D721Med (cell line): ENCODE results near the gene NEB.

Source experiments
- DNase-seq: peaks from one replicate; pipeline ENCODE4 v3.0.0; 2011; ENCODE audit warnings: low spot score; ENCODE audit not compliant: insufficient read length
- FAIRE-seq: peaks from 2 replicates; lab custom pipeline; 2011; peaks lifted over from hg19 to GRCh38; lab: Jason Lieb, UNC
- TF ChIP-seq, protein P1 (sequence below): IDR thresholded peaks from 2 replicates; pipeline ENCODE4 v1.5.1; 2012; ENCODE audit warnings: mild to moderate bottlenecking, control low read depth; ENCODE audit not compliant: insufficient read depth; ENCODE audit errors: missing control alignments

Gene NEB

GRCh38 chr2:151624271-151624670 is 110.0 kb downstream of the NEB start:
- no peak for DNase-seq
- peak; percentile 87 for FAIRE-seq
- TF ChIP-seq, protein P1, sequence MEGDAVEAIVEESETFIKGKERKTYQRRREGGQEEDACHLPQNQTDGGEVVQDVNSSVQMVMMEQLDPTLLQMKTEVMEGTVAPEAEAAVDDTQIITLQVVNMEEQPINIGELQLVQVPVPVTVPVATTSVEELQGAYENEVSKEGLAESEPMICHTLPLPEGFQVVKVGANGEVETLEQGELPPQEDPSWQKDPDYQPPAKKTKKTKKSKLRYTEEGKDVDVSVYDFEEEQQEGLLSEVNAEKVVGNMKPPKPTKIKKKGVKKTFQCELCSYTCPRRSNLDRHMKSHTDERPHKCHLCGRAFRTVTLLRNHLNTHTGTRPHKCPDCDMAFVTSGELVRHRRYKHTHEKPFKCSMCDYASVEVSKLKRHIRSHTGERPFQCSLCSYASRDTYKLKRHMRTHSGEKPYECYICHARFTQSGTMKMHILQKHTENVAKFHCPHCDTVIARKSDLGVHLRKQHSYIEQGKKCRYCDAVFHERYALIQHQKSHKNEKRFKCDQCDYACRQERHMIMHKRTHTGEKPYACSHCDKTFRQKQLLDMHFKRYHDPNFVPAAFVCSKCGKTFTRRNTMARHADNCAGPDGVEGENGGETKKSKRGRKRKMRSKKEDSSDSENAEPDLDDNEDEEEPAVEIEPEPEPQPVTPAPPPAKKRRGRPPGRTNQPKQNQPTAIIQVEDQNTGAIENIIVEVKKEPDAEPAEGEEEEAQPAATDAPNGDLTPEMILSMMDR, result no peak

DNA sequence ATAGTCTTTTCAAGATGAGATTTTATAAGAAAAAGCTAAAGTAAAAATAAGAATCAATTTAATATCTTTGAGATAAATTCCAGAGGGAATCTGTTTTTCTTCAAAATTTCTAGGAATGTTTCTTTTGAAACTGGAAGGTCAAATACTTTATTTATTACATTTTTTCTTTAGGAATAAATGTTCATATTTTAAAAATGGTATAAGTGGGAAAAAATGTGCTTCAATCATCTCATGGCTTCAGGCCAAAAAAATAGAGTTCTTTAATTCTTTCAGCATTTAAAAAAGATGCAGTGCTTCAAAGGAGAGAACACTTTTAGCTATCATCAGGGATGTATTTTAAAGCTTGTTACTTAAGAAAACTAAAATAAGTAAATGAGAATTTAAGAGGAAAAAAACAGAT is 110.6 kb downstream of the NEB start:
- FAIRE-seq (no peak), DNase-seq (no peak)
- TF ChIP-seq, protein P1, result no peak

DNA sequence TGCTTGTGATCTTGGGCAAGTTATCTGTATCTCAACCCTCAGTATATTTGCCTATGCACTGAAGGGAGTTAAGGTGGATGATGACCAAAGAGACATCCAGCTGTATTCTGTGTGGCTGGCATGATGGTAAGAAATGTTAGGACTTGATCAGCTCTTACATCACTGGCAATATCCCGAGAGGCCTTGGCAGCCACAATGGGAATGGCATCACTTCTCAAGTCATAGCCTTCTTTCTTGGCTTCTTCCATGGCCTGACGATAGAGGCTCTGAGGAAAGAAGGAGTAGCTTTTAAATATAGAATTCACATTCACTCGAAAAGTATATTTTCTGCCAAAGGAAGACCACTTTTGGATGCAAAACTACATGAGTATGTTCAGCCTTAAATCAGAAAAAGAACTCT is 113.5 kb downstream of the NEB start:
- no peak for FAIRE-seq
- DNase-seq, result no peak
- TF ChIP-seq, protein P1, result no peak

- no peak for FAIRE-seq
- DNase-seq, result no peak
- TF ChIP-seq, protein P1, result no peak
Measured at GRCh38 chr2:151619337-151619989, 114.8 kb downstream of the NEB start.

- FAIRE-seq (no peak), DNase-seq (no peak)
- TF ChIP-seq, protein P1, result no peak
Measured at GRCh38 chr2:151616760-151617339, 117.4 kb downstream of the NEB start.

DNA sequence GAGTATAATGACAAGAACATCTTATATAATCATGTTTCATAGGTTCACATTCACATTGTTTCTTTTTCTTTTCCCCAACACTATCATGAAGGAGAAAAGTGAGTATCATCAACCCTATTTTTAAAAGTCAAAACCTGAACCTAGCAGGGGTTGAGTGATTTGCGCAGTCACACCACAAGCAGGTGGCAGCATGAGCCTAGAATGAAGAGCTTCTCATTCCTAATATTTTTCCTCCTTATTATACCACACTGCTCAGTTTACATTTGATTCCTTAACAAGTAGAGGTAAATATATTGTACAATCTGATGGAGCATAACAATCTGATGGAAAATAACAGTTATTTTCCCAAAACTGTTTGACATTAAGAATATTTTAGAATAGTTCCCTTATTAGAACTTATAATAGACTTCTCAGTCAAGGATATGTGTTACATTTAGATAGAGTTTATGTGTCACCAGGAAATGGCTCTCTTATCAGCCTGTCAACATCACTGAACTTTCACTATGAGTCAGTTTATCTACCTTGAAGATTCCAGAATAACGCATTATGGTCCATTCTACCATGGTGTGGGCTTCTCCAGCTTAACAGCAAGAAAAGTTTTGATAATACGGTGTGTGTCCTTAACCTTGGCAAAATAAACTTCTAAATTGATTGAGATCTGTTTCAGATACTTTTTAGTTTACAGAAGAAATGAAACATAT is 119.5 kb downstream of the NEB start:
- FAIRE-seq, result no peak
- TF ChIP-seq, protein P1, result peak; percentile 43
- DNase-seq, result no peak
